ENCODE results near the gene IRX3.

- TF ChIP-seq CTCF (IDR thresholded peaks at IDR 0.05) (no peak), POLR2A (IDR thresholded peaks at IDR 0.05) (no peak)
Measured at GRCh38 chr16:54334208-54334607, 47.6 kb upstream of the IRX3 start.

All from heart left ventricle (tissue), 13 donors.